CD1c-positive myeloid dendritic cell (primary cell): ENCODE data around the gene RNF214.
"Not testable (repeated sequence)": the region's sequence is repeated elsewhere in the genome, so short reads cannot be mapped to it uniquely, and the experiment has no call there.

ENCODE experiments used
- DNase-seq: peaks from one replicate; pipeline ENCODE4 v3.0.0-alpha.2; 2016; ENCODE audit errors: extremely low spot score

Gene RNF214

GRCh38 chr11:117197516-117198456 is 34.7 kb upstream of the RNF214 start:
- no peak for DNase-seq

- DNase-seq: no peak
Observed at GRCh38 chr11:117198613-117199012, 33.9 kb upstream of the RNF214 start.

GRCh38 chr11:117199053-117199915 is 33.2 kb upstream of the RNF214 start, which contains the start of gene TAGLN:
TSS of gene TAGLN (plus strand) at chr11:117199370. CDS start at chr11:117203014, 3,644 bp downstream.
- DNase-seq: no peak

GRCh38 chr11:117199916-117200812 is 32.3 kb upstream of the RNF214 start:
- no peak for DNase-seq

GRCh38 chr11:117200813-117201657 is 31.4 kb upstream of the RNF214 start:
- DNase-seq: no peak

GRCh38 chr11:117201658-117202305 is 30.7 kb upstream of the RNF214 start:
- no peak for DNase-seq

GRCh38 chr11:117202386-117203068 is 29.9 kb upstream of the RNF214 start:
- DNase-seq: no peak

- no peak for DNase-seq
Observed at GRCh38 chr11:117203069-117203407, 29.4 kb upstream of the RNF214 start.

- no peak for DNase-seq
Observed at GRCh38 chr11:117204283-117205080, 28.0 kb upstream of the RNF214 start.

- DNase-seq: no peak
Observed at GRCh38 chr11:117205211-117205818, 27.2 kb upstream of the RNF214 start.

GRCh38 chr11:117206111-117206510 is 26.4 kb upstream of the RNF214 start:
- not testable (repeated sequence) for DNase-seq

GRCh38 chr11:117206859-117207258 is 25.6 kb upstream of the RNF214 start:
- DNase-seq: not testable (repeated sequence)

GRCh38 chr11:117207481-117207880 is 25.0 kb upstream of the RNF214 start:
- DNase-seq: not testable (repeated sequence)

GRCh38 chr11:117208710-117209109 is 23.8 kb upstream of the RNF214 start:
- not testable (repeated sequence) for DNase-seq

GRCh38 chr11:117209351-117210125 is 22.9 kb upstream of the RNF214 start:
- not testable (repeated sequence) for DNase-seq

GRCh38 chr11:117210620-117211019 is 21.9 kb upstream of the RNF214 start:
- DNase-seq: no peak

GRCh38 chr11:117212697-117213355 is 19.6 kb upstream of the RNF214 start:
- no peak for DNase-seq
